H1 (cell line): ENCODE data around the gene TTC21A. TPM values are rescaled to one million over a fixed set of nuclear protein-coding genes. Genes with fewer than 3 reads are reported as not detected.

ENCODE experiments used
- CTCF ChIA-PET: fragments of 300-600 bp; sonication (Branson Sonifier 250); formaldehyde crosslinking; loops from one replicate; lab custom pipeline; 2021; ENCODE audit not compliant: partially characterized antibody; lab: Charles Lee
- POLR2A ChIA-PET: fragments of 300-600 bp; sonication (Branson Sonifier 250); formaldehyde crosslinking; loops from one replicate; lab custom pipeline; 2021; ENCODE audit warnings: inconsistent platforms; ENCODE audit not compliant: partially characterized antibody; lab: Charles Lee
- DNase-seq, 2 experiments: peaks; one replicate each; pipeline versions ENCODE4 v3.0.0 to v3.0.0-alpha.2; 2010 to 2022; ENCODE audit warnings: low spot score in 2 of 2, low read depth in 1 of 2, mixed read lengths in 1 of 2
- FAIRE-seq: peaks from 2 replicates; lab custom pipeline; 2011; peaks lifted over from hg19 to GRCh38; lab: Jason Lieb, UNC
- H2AFZ ChIP-seq: 2 replicates; pipeline ENCODE4 v1.8.1; 2012; ENCODE audit warnings: low read length, inconsistent platforms
- H2AK5ac ChIP-seq: 2 replicates; pipeline ENCODE4 v1.6.1; 2013; ENCODE audit warnings: low read depth, low read length
- H2BK120ac ChIP-seq: replicated peaks from 2 replicates; pipeline ENCODE3; 2013; ENCODE audit warnings: low read depth, low read length, inconsistent platforms
- H2BK12ac ChIP-seq: 2 replicates; pipeline ENCODE4 v1.6.1; 2013; ENCODE audit warnings: low read depth, low read length
- H2BK15ac ChIP-seq: 2 replicates; pipeline ENCODE4 v1.6.1; 2013; ENCODE audit warnings: low read length
- H2BK20ac ChIP-seq: 2 replicates; pipeline ENCODE4 v1.6.1; 2013; ENCODE audit warnings: low read length
- H2BK5ac ChIP-seq: 2 replicates; pipeline ENCODE4 v1.6.1; 2013; ENCODE audit warnings: low read depth, low read length
- H3K14ac ChIP-seq: 2 replicates; pipeline ENCODE4 v1.6.1; 2013; ENCODE audit warnings: inconsistent platforms; ENCODE audit not compliant: insufficient read length
- H3K18ac ChIP-seq: 2 replicates; pipeline ENCODE4 v1.6.1; 2013; ENCODE audit warnings: low read length; ENCODE audit errors: extremely low read depth
- H3K23ac ChIP-seq: 2 replicates; pipeline ENCODE4 v1.6.1; 2013; ENCODE audit warnings: inconsistent platforms; ENCODE audit not compliant: insufficient read length
- H3K23me2 ChIP-seq: 2 replicates; pipeline ENCODE4 v1.6.1; 2013; ENCODE audit warnings: low read depth, low read length
- H3K27ac ChIP-seq: 2 replicates; pipeline ENCODE4 v1.6.1; 2011; ENCODE audit warnings: low read depth, low read length, inconsistent platforms
- H3K27me3 ChIP-seq, 4 experiments: replicated peaks in 1 of 4; 1 replicate in 1 of 4; 2 replicates in 3 of 4; pipeline versions ENCODE4 v1.6.1 to v1.8.1; 2011 to 2013; ENCODE audit warnings: low read length in 3 of 4, mild to moderate bottlenecking in 3 of 4, inconsistent platforms in 2 of 4, mixed read lengths in 2 of 4, moderate library complexity in 1 of 4; ENCODE audit not compliant: control insufficient read depth in 3 of 4, insufficient read depth in 3 of 4; ENCODE audit errors: extremely low read depth in 1 of 4
- H3K36me3 ChIP-seq, 4 experiments: 2 replicates each; pipeline versions ENCODE4 v1.6.1 to v1.8.1; 2011 to 2013; ENCODE audit warnings: mild to moderate bottlenecking in 4 of 4, low read length in 3 of 4, moderate library complexity in 2 of 4, control low read depth in 1 of 4, inconsistent platforms in 1 of 4; ENCODE audit not compliant: insufficient read depth in 4 of 4, control insufficient read depth in 2 of 4
- H3K4ac ChIP-seq: replicated peaks from 2 replicates; pipeline ENCODE3; 2013; ENCODE audit warnings: low read length, low read depth, mixed read lengths, inconsistent platforms; ENCODE audit not compliant: insufficient read length
- H3K4me1 ChIP-seq, 4 experiments: replicated peaks in 1 of 4; 1 replicate in 1 of 4; 2 replicates in 3 of 4; pipeline versions ENCODE4 v1.6.1 to v1.8.1; 2011 to 2013; ENCODE audit warnings: low read length in 3 of 4, inconsistent platforms in 2 of 4, mixed read lengths in 1 of 4; ENCODE audit not compliant: insufficient read depth in 4 of 4, control insufficient read depth in 3 of 4
- H3K4me2 ChIP-seq, 2 experiments: 2 replicates each; pipeline versions ENCODE4 v1.6.1 to v1.8.1; 2011 to 2013; ENCODE audit warnings: low read depth in 2 of 2, low read length in 2 of 2, control low read depth in 1 of 2, inconsistent platforms in 1 of 2, mild to moderate bottlenecking in 1 of 2; ENCODE audit not compliant: insufficient read depth in 1 of 2
- H3K4me3 ChIP-seq, 4 experiments: fragments of 200-600, 300-600 bp in 1 of 4; sonication (generic), shearing (Covaris generic), sonication (Bioruptor Twin) in 1 of 4; 2 replicates each; pipeline versions ENCODE4 v1.5.1 to v1.8.1; 2011 to 2016; ENCODE audit warnings: low read length in 4 of 4, low read depth in 3 of 4, control low read depth in 2 of 4, inconsistent platforms in 2 of 4, mild to moderate bottlenecking in 2 of 4, mixed read lengths in 1 of 4, moderate library complexity in 1 of 4; ENCODE audit not compliant: insufficient read depth in 2 of 4; ENCODE audit errors: extremely low read depth in 1 of 4
- H3K56ac ChIP-seq: replicated peaks from 2 replicates; pipeline ENCODE3; 2013; ENCODE audit warnings: low read depth, mild to moderate bottlenecking, mixed read lengths, low read length, inconsistent platforms; ENCODE audit not compliant: insufficient read length
- H3K79me1 ChIP-seq: 2 replicates; pipeline ENCODE4 v1.6.1; 2013; ENCODE audit warnings: low read depth, low read length, control low read depth
- H3K79me2 ChIP-seq, 2 experiments: 2 replicates each; pipeline versions ENCODE4 v1.6.1 to v1.8.1; 2012 to 2013; ENCODE audit warnings: low read length in 2 of 2, mild to moderate bottlenecking in 2 of 2, inconsistent platforms in 1 of 2; ENCODE audit not compliant: insufficient read depth in 2 of 2, control insufficient read depth in 1 of 2
- H3K9ac ChIP-seq, 4 experiments: replicated peaks in 1 of 4; 1 replicate in 1 of 4; 2 replicates in 3 of 4; pipeline versions ENCODE4 v1.6.1 to v1.8.1; 2011 to 2013; ENCODE audit warnings: low read depth in 3 of 4, low read length in 3 of 4, control low read depth in 2 of 4, mild to moderate bottlenecking in 2 of 4, moderate library complexity in 2 of 4, inconsistent platforms in 1 of 4; ENCODE audit errors: extremely low read depth in 1 of 4
- H3K9me3 ChIP-seq, 2 experiments: 2 replicates each; pipeline versions ENCODE4 v1.6.1 to v1.8.1; 2012 to 2013; ENCODE audit warnings: mild to moderate bottlenecking in 2 of 2, moderate library complexity in 2 of 2, control low read depth in 1 of 2, inconsistent platforms in 1 of 2, low read depth in 1 of 2, low read length in 1 of 2, mixed read lengths in 1 of 2; ENCODE audit not compliant: insufficient read depth in 2 of 2
- H4K20me1 ChIP-seq, 2 experiments: replicated peaks in 1 of 2; 2 replicates each; pipeline versions ENCODE3 to v1.8.1; 2011 to 2013; ENCODE audit warnings: inconsistent platforms in 2 of 2, low read length in 2 of 2, mild to moderate bottlenecking in 1 of 2; ENCODE audit not compliant: insufficient read depth in 2 of 2, control insufficient read depth in 1 of 2
- H4K5ac ChIP-seq: 2 replicates; pipeline ENCODE4 v1.6.1; 2013; ENCODE audit warnings: low read length, low read depth, mixed read lengths, inconsistent platforms; ENCODE audit not compliant: insufficient read length
- H4K8ac ChIP-seq: 2 replicates; pipeline ENCODE4 v1.8.0; 2013; ENCODE audit warnings: mild to moderate bottlenecking, moderate library complexity, low read length, inconsistent platforms; ENCODE audit not compliant: insufficient read depth; ENCODE audit errors: extremely low read depth
- H4K91ac ChIP-seq: replicated peaks from 2 replicates; pipeline ENCODE3; 2013; ENCODE audit warnings: low read length, mixed read lengths, inconsistent platforms; ENCODE audit not compliant: insufficient read length
- KDM4A ChIP-seq: IDR thresholded peaks from one replicate; pipeline ENCODE4 v1.7.1; 2012; ENCODE audit warnings: low read depth, mild to moderate bottlenecking, moderate library complexity, low read length, inconsistent platforms; ENCODE audit not compliant: severe bottlenecking
- WGBS, 2 experiments: shearing (Covaris generic) in 1 of 2; methylation state at CpG; one replicate each; pipeline versions ENCODE4 v1.1.6 to v1.1.7; 2013 to 2015; ENCODE audit warnings: low lambda C conversion rate in 2 of 2, mixed read lengths in 2 of 2, inconsistent platforms in 1 of 2, low coverage in 1 of 2, missing lambda C conversion rate in 1 of 2; ENCODE audit not compliant: insufficient replicate concordance in 2 of 2, insufficient coverage in 1 of 2, insufficient read length in 1 of 2; ENCODE audit errors: extremely low coverage in 1 of 2, missing lambda C conversion rate in 1 of 2; 5-methylcytosine and 5-hydroxymethylcytosine counted together
- polyA plus RNA-seq, 7 experiments: library from polyadenylated mRNA; depleted of rRNA in 3 of 7; stranded (reverse) in 5 of 7; unstranded in 2 of 7; fragments of >200 nt in 5 of 7; fragments of 200-250 nt in 2 of 7; gene quantifications; 1 replicate in 5 of 7; 2 replicates in 1 of 7; 4 replicates in 1 of 7; pipeline versions ENCODE4 v1.2.1 to v1.2.3, GENCODE V29; 2011 to 2013; ENCODE audit warnings: missing spikeins in 2 of 7, mixed read lengths in 2 of 7
- total RNA-seq: library from RNA; stranded (reverse); fragmentation: NEBNext Ultra II Directional; extraction: Animal tissue kit (Norgen Biotek cat#: 25700); gene quantifications from 2 replicates; pipeline ENCODE4 v1.2.1, GENCODE V29; 2021

Gene TTC21A
- total and polyA plus RNA-seq, 2 of the 8 experiments (the other 6 are each of a cell fraction or from before 2014, with no cell fraction given) = 2.3 to 2.8 TPM

DNA sequence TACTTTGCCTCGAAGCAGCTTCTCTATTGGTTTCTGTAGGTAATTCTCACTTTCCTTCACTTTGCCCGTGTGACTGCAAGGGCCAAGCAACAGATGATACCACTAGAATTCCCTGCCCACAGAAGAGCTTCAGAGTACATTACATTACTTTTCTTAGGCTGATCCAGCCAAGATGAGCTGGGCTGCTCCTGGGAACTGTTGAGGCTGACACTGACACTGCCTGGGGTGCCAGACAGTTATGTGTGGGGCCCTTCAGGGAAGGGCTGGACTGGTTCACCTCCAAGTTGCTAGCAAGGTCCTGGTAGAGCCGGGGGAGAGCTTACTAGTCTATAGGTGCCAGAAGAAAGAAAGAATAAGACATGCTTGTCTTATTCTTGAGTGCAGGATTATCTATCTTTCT, 19.0 kb upstream of the TTC21A start:
- H3K79me1 ChIP-seq = no peaks in the 10 kb centered on the region
- 90% methylated on average over 3 of the region's 3 CpGs; no CpG with 5 or more reads in 1 of the 2 experiments for WGBS, 2 experiments
- H2AFZ ChIP-seq = no peak overlapping the region
- H4K8ac ChIP-seq = no peak overlapping the region
- H2BK120ac ChIP-seq = no peak overlapping the region
- H3K9ac ChIP-seq = no peak overlapping the region
- no peaks in the 10 kb centered on the region for H3K4me1 ChIP-seq
- ChIA-PET CTCF (interaction anchor here (0.9 to 2.2 kb wide), 5 partner anchors 11 to 204 kb away, joined by 3 to 6 read pairs (median 5); no protein-coding TSS in a partner anchor), POLR2A (no interaction called here)
- no peaks in the 10 kb centered on the region for H3K9me3 ChIP-seq
- H2AK5ac ChIP-seq = no peak overlapping the region
- H3K23ac ChIP-seq = no peak overlapping the region
- H3K23me2 ChIP-seq = no peaks in the 10 kb centered on the region; the same call in 1 of the 2 replicates
- H2BK20ac ChIP-seq = no peak overlapping the region
- no peaks in the 10 kb centered on the region for H3K27me3 ChIP-seq
- no peak for FAIRE-seq
- no peaks in the 10 kb centered on the region for H3K79me2 ChIP-seq
- H3K4me3 ChIP-seq = no peak overlapping the region
- no peak overlapping the region for H3K4ac ChIP-seq
- peaks cover 0 to 3% of the 10 kb centered on the region in 2 experiments for H4K20me1 ChIP-seq
- H3K4me2 ChIP-seq = no peak overlapping the region
- no peak overlapping the region for H2BK5ac ChIP-seq
- H3K27ac ChIP-seq = no peak overlapping the region
- no peak overlapping the region for H3K18ac ChIP-seq
- H2BK12ac ChIP-seq = no peak overlapping the region
- H3K14ac ChIP-seq = no peak overlapping the region
- no peak overlapping the region for H4K5ac ChIP-seq
- H3K56ac ChIP-seq = no peak overlapping the region
- DNase-seq = no peak
- no peak overlapping the region for H2BK15ac ChIP-seq
- H3K36me3 ChIP-seq = peaks cover 16 to 65% (median 39%) of the 10 kb centered on the region in 4 experiments
- no peak overlapping the region for H4K91ac ChIP-seq
- no peak for TF ChIP-seq KDM4A
